ENCODE results near the gene MBNL3. TPM values are rescaled to one million over a fixed set of nuclear protein-coding genes. Genes with fewer than 3 reads are reported as not detected.

MBNL3 gene
- total RNA-seq, 1 experiment from 2014 or later = 2.6 TPM

GRCh38 chrX:132486599-132487178, 2.1 kb downstream of the MBNL3 start:
- no peak overlapping the region for H4K8ac ChIP-seq (replicated peaks; ENCODE audit: insufficient read length, low read depth, low read length)
- Mint-ChIP-seq H3K4me3 (no peak overlapping the region), H3K4me1 (peaks cover 42 to 50% of the 10 kb centered on the region in 2 experiments), H3K27me3 (ENCODE audit: low read depth) (peaks cover 53% of the 10 kb centered on the region), H3K36me3 (ENCODE audit: insufficient read depth in 1 of 3, low read depth in 3 of 3) (no peaks in the 10 kb centered on the region), H3K27ac (no peak overlapping the region), H3K9me3 (no peaks in the 10 kb centered on the region)
- no peak overlapping the region for H2AFZ ChIP-seq (ENCODE audit: low read length)
- H3K18ac ChIP-seq (ENCODE audit: insufficient read length, low read depth, low read length) = no peak overlapping the region
- H2AK5ac ChIP-seq (ENCODE audit: insufficient read length, low read length) = no peak overlapping the region
- H2BK15ac ChIP-seq (ENCODE audit: low read depth, low read length) = no peak overlapping the region
- no peak overlapping the region for H3K27ac ChIP-seq (ENCODE audit: insufficient read length, low read depth, low read length)
- H3K4me2 ChIP-seq (ENCODE audit: insufficient read depth, insufficient read length, low read length) = no peak overlapping the region
- H3K4ac ChIP-seq (ENCODE audit: low read depth, low read length) = no peak overlapping the region
- no peak overlapping the region for H3K14ac ChIP-seq (ENCODE audit: insufficient read depth, low read length)
- H3K27me3 ChIP-seq (ENCODE audit: insufficient read depth, low read length) = peaks cover 3% of the 10 kb centered on the region; the same call in 1 of the 2 replicates
- H3K79me2 ChIP-seq (ENCODE audit: insufficient read depth, low read length) = no peaks in the 10 kb centered on the region
- H2BK5ac ChIP-seq (ENCODE audit: insufficient read length, low read length) = no peak overlapping the region
- H3K9ac ChIP-seq (ENCODE audit: extremely low read depth, insufficient read length, low read length) = no peak overlapping the region
- H2BK120ac ChIP-seq (ENCODE audit: low read depth, low read length, poor library complexity, severe bottlenecking) = no peak overlapping the region
- no peaks in the 10 kb centered on the region for H4K20me1 ChIP-seq (ENCODE audit: control insufficient read depth, insufficient read depth, insufficient read length)
- H3K23ac ChIP-seq (ENCODE audit: insufficient read length, low read depth, low read length) = no peak overlapping the region
- no CpG with 5 or more reads among the region's 2 CpGs for WGBS (ENCODE audit: extremely low coverage, insufficient read length, low lambda C conversion rate)
- H3K9me3 ChIP-seq (ENCODE audit: control insufficient read depth, low read depth, low read length) = no peaks in the 10 kb centered on the region
- H3K4me1 ChIP-seq (ENCODE audit: insufficient read depth, low read length) = peaks cover 14% of the 10 kb centered on the region; the same call in 1 of the 2 replicates
- DNase-seq = no peak
- no peak overlapping the region for H3K56ac ChIP-seq (ENCODE audit: insufficient read length, low read depth, low read length)
- H4K5ac ChIP-seq (ENCODE audit: insufficient read length, low read depth, low read length) = no peak overlapping the region
- H2BK20ac ChIP-seq (ENCODE audit: low read depth, low read length, poor library complexity, severe bottlenecking) = no peak overlapping the region
- peaks cover 19% of the 10 kb centered on the region for H3K23me2 ChIP-seq (ENCODE audit: insufficient read length, low read depth, low read length, poor library complexity, severe bottlenecking)
- H3T11ph ChIP-seq (ENCODE audit: low read length) = no peak overlapping the region
- TF ChIP-seq CTCF (conservative IDR thresholded peaks at IDR 0.05) = no peak
- no peak overlapping the region for H2BK12ac ChIP-seq (ENCODE audit: insufficient read length, low read depth, low read length)
- no peaks in the 10 kb centered on the region for H3K79me1 ChIP-seq (ENCODE audit: insufficient read depth, low read depth, low read length, poor library complexity, severe bottlenecking)
- no peak overlapping the region for H4K91ac ChIP-seq (ENCODE audit: insufficient read length, low read depth, low read length)
